ENCODE measurements around the gene FFAR3. TPM values are rescaled to one million over a fixed set of nuclear protein-coding genes. Genes with fewer than 3 reads are reported as not detected.

The FFAR3 gene
- total and polyA plus RNA-seq, 4 donors, result 0.33 TPM; not detected in 3

- TF ChIP-seq, protein P1, sequence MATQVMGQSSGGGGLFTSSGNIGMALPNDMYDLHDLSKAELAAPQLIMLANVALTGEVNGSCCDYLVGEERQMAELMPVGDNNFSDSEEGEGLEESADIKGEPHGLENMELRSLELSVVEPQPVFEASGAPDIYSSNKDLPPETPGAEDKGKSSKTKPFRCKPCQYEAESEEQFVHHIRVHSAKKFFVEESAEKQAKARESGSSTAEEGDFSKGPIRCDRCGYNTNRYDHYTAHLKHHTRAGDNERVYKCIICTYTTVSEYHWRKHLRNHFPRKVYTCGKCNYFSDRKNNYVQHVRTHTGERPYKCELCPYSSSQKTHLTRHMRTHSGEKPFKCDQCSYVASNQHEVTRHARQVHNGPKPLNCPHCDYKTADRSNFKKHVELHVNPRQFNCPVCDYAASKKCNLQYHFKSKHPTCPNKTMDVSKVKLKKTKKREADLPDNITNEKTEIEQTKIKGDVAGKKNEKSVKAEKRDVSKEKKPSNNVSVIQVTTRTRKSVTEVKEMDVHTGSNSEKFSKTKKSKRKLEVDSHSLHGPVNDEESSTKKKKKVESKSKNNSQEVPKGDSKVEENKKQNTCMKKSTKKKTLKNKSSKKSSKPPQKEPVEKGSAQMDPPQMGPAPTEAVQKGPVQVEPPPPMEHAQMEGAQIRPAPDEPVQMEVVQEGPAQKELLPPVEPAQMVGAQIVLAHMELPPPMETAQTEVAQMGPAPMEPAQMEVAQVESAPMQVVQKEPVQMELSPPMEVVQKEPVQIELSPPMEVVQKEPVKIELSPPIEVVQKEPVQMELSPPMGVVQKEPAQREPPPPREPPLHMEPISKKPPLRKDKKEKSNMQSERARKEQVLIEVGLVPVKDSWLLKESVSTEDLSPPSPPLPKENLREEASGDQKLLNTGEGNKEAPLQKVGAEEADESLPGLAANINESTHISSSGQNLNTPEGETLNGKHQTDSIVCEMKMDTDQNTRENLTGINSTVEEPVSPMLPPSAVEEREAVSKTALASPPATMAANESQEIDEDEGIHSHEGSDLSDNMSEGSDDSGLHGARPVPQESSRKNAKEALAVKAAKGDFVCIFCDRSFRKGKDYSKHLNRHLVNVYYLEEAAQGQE (IDR thresholded peaks at IDR 0.05), result no peak
- no peak for TF ChIP-seq YY1 (IDR thresholded peaks at IDR 0.05)
Observed at GRCh38 chr19:35347930-35348298, 10.3 kb upstream of the FFAR3 start (continued).

- H3K9ac ChIP-seq (ENCODE audit: low read depth in 1 of 2, low read length in 2 of 2), result no peak overlapping the region
- peaks cover 0 to 3% (median 2%) of the 10 kb centered on the region in 4 donors for H3K4me1 ChIP-seq (ENCODE audit: control insufficient read depth in 4 of 4, insufficient read depth in 4 of 4, low read length in 3 of 4)
- no peak overlapping the region for H3K27ac ChIP-seq (ENCODE audit: low read depth in 1 of 2, low read length in 2 of 2)
- H3K4me3 ChIP-seq (ENCODE audit: low read depth in 1 of 3, low read length in 3 of 3), result no peak overlapping the region
- H3K27me3 ChIP-seq (ENCODE audit: control insufficient read depth in 4 of 4, insufficient read depth in 4 of 4, low read length in 3 of 4), result peaks cover 0 to 3% (median 0%) of the 10 kb centered on the region in 4 donors
- no peak for DNase-seq (ENCODE audit: low spot score)
- H3K36me3 ChIP-seq (ENCODE audit: control insufficient read depth in 4 of 4, insufficient read depth in 3 of 4, low read depth in 1 of 4, low read length in 3 of 4), result no peaks in the 10 kb centered on the region
- H3K9me3 ChIP-seq (ENCODE audit: control insufficient read depth in 4 of 4, low read length in 3 of 4), result no peaks in the 10 kb centered on the region
- TF ChIP-seq RXRA (IDR thresholded peaks at IDR 0.05) (no peak), ATF3 (IDR thresholded peaks at IDR 0.05) (no peak), MAX (IDR thresholded peaks at IDR 0.05) (no peak), JUND (IDR thresholded peaks at IDR 0.05) (no peak), EGR1 (IDR thresholded peaks at IDR 0.05; ENCODE audit: low read depth in 2 of 2) (no peak), HNF4G (IDR thresholded peaks at IDR 0.05) (no peak), RAD21 (IDR thresholded peaks at IDR 0.05) (no peak), NR2F2 (IDR thresholded peaks at IDR 0.05) (no peak), CTCF (IDR thresholded peaks at IDR 0.05; ENCODE audit: low read depth, low read length, missing input control) (no peak)
- WGBS, result 86% methylated on average over 18 of the region's 18 CpGs
Observed at GRCh38 chr19:35348911-35349611, 9.2 kb upstream of the FFAR3 start.

DNA sequence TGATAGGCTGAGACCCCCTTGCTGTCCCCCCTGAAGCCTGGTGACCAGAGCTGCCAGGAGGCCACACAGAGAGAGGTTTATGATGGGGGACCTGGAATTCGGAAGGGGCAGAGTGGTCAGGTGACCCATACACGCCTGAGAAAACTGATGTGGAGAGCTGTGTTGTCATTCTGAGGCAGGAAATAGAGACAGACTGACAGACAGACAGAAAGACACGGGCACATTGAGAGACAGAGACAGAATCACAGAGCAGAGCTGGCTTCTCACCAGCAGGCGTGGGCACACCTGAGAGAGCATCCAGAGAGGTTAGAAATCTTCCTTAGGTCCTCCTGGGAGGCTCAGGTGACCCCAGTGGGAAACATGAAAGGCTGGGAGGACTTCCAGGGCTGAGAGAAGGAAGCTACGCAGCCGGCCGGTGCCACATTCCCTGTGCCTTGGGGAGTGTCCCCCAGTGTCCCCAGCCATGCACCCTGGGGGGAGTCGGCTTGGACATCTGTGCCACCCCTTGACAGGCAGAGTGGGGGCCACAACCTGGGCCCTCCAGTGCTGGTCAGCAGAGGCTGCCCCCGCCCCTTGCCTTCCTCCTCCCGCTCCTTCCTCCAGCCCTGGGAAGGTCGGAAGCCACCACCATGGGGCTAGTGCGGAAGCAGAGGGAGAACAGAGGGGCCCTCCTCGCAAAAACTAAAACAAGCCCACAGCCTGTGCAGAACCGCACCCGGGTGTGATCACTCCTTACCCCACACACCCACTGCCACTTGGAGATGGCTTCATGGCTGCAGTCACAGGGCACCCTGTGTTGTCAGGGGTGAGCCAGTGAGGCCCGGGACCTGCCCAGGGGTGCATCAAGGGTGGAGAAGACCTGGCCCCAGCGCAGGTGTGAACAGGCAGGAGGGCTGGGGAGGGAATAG, 8.4 kb upstream of the FFAR3 start:
- DNase-seq (ENCODE audit: low spot score), result no peak
- TF ChIP-seq RAD21 (IDR thresholded peaks at IDR 0.05), result no peak
- TF ChIP-seq ATF3 (IDR thresholded peaks at IDR 0.05), result no peak
- no peak for TF ChIP-seq MAX (IDR thresholded peaks at IDR 0.05)
- TF ChIP-seq JUND (IDR thresholded peaks at IDR 0.05), result no peak
- TF ChIP-seq RXRA (IDR thresholded peaks at IDR 0.05), result no peak
- TF ChIP-seq SP1 (IDR thresholded peaks at IDR 0.05), result no peak
- TF ChIP-seq NR2F2 (IDR thresholded peaks at IDR 0.05), result no peak
- no peak for TF ChIP-seq HNF4G (IDR thresholded peaks at IDR 0.05)
- TF ChIP-seq ZBTB33 (IDR thresholded peaks at IDR 0.05), result no peak
- no peak for TF ChIP-seq GABPA (IDR thresholded peaks at IDR 0.05 in 1 of 2, conservative IDR thresholded peaks at IDR 0.05 in 1 of 2)
- TF ChIP-seq FOXA1 (IDR thresholded peaks at IDR 0.05), result no peak
- TF ChIP-seq TAF1 (conservative IDR thresholded peaks at IDR 0.05), result no peak
- H3K36me3 ChIP-seq (ENCODE audit: control insufficient read depth in 4 of 4, insufficient read depth in 3 of 4, low read depth in 1 of 4, low read length in 3 of 4), result no peaks in the 10 kb centered on the region
- H3K9me3 ChIP-seq (ENCODE audit: control insufficient read depth in 4 of 4, low read length in 3 of 4), result no peaks in the 10 kb centered on the region
- H3K4me1 ChIP-seq (ENCODE audit: control insufficient read depth in 4 of 4, insufficient read depth in 4 of 4, low read length in 3 of 4), result peaks cover 0 to 3% (median 2%) of the 10 kb centered on the region in 4 donors
- WGBS, result 89% methylated on average over 17 of the region's 17 CpGs
- H3K27ac ChIP-seq (ENCODE audit: low read depth in 1 of 2, low read length in 2 of 2), result no peak overlapping the region
- H3K27me3 ChIP-seq (ENCODE audit: control insufficient read depth in 4 of 4, insufficient read depth in 4 of 4, low read length in 3 of 4), result peaks cover 0 to 3% (median 0%) of the 10 kb centered on the region in 4 donors
- no peak overlapping the region for H3K9ac ChIP-seq (ENCODE audit: low read depth in 1 of 2, low read length in 2 of 2)
- H3K4me3 ChIP-seq (ENCODE audit: low read depth in 1 of 3, low read length in 3 of 3), result no peak overlapping the region
